HG03575 (cell line): ENCODE measurements around the gene MYO1D.
"Not testable (repeated sequence)": the region's sequence is repeated elsewhere in the genome, so short reads cannot be mapped to it uniquely, and the experiment has no call there.

Experiments
- ATAC-seq: cut with Tn5 transposase; IDR thresholded peaks from one replicate; pipeline ENCODE4 v1.9.1; 2021; ENCODE audit not compliant: unreplicated experiment, insufficient number of reproducible peaks, low FRiP score; ENCODE audit errors: extremely low read depth

MYO1D gene

GRCh38 chr17:32660496-32660985 lies 216.4 kb downstream of the MYO1D start:
- no peak for ATAC-seq

DNA sequence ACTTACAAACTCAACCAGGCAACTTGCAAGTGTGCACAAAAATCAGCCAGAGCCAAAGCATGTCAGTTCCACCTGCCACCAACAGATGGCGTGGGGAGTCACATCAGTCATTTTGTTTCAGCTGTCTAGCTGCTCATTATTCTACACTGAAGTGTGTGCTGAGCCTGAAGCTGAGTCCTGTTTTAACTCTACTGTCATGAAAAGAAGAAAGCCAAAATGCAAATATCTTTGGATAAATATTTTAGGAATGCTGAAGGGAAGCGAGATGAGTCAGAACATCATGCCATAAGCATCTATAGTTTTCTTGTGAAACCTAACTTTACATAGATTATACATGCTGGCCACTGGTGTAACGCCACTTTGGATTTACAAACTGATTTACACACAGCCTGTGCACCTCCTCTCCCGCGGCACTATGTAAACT lies 217.5 kb downstream of the MYO1D start:
- ATAC-seq, result no peak

- no peak for ATAC-seq
Measured at GRCh38 chr17:32658470-32659418, 218.2 kb downstream of the MYO1D start.

DNA sequence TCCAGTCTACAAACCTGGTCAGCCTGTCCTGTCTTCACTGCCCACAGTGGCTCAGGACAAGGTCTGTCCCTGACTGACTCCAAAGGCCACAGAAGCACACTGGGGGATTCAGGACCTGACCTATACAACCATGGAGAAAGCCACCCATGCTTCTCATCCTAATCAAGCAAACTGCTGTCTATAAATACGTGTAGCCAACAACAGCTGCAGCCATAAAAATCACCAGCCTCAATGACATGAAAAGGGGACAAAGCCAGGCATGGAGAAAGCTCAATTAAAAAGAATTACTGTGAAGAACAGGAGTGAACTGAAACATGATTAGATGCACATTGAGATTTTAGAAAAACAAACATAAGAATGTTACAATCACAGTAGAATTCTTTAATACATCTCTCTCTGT lies 220.0 kb downstream of the MYO1D start:
- ATAC-seq, result no peak

- ATAC-seq, result no peak
Measured at GRCh38 chr17:32654324-32654723, 222.6 kb downstream of the MYO1D start.

DNA sequence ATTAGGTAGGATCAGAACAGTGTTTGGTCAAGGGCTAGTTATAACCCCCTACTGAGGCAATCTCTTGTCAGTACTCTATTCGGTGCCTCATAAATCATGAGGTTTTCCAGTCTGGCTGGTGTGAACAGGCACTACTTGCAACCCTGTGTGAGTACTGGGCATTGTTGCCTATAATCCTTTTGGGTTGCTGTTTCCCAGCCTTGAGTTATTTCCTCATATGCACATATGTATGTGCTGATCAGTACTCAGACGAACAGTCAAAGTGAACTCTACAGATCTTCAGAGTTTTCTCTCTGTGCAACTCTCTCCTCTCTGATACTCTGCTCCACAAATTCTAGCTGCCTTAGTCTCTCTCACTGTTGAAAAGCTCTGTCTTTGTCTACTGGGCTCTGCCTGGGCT lies 225.8 kb downstream of the MYO1D start:
- no peak for ATAC-seq

DNA sequence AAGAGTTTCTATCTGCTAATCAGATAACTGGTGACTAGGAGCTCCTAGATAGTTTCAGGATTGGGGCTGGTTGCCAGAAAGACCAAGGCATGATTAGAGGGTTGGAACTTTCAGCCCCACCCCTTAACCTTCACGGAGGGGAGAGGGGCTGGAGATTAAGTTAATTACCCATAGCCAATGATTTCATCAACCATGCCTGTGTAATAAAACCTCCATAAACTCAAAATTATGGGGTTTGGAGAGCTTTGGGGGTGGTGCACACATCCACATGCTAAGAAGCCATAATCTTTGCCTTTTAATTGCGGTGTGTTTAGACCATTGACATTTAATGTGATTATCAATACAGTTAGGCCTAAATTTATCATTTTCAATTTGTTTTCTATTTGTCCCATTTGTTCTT lies 228.5 kb downstream of the MYO1D start:
- no peak for ATAC-seq

- no peak for ATAC-seq
Measured at GRCh38 chr17:32646941-32647340, 230.0 kb downstream of the MYO1D start.

DNA sequence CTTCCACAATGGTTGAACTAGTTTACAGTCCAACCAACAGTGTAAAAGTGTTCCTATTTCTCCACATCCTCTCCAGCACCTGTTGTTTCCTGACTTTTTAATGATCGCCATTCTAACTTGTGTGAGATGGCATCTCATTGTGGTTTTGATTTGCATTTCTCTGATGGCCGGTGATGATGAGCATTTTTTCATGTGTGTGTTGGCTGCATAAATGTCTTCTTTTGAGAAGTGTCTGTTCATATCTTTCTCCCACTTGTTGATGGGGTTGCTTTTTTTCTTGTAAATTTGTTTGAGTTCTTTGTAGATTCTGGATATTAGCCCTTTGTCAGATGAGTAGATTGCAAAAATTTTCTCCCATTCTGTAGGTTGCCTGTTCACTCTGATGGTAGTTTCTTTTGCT lies 235.4 kb downstream of the MYO1D start:
- not testable (repeated sequence) for ATAC-seq

- no peak for ATAC-seq
Measured at GRCh38 chr17:32636598-32637218, 240.2 kb downstream of the MYO1D start.

DNA sequence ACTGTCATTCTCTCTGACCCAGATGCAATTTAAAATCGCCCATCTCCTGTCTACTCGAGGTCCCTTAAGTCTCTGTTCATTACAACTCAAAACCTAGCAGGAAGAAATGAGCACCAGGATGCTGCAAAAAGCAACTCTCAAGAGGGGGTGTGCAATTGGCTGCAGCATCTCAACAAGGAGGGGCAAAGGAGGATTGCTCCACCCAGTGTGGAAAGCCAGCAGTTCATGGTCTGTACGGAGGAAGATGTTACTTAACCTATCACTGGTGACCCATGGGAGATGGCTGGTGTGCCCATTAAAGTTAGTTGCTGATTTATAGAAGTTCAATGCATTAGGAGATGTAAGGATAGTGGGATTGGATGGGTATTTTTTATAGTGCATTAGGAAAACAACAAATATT lies 242.8 kb downstream of the MYO1D start:
- no peak for ATAC-seq

DNA sequence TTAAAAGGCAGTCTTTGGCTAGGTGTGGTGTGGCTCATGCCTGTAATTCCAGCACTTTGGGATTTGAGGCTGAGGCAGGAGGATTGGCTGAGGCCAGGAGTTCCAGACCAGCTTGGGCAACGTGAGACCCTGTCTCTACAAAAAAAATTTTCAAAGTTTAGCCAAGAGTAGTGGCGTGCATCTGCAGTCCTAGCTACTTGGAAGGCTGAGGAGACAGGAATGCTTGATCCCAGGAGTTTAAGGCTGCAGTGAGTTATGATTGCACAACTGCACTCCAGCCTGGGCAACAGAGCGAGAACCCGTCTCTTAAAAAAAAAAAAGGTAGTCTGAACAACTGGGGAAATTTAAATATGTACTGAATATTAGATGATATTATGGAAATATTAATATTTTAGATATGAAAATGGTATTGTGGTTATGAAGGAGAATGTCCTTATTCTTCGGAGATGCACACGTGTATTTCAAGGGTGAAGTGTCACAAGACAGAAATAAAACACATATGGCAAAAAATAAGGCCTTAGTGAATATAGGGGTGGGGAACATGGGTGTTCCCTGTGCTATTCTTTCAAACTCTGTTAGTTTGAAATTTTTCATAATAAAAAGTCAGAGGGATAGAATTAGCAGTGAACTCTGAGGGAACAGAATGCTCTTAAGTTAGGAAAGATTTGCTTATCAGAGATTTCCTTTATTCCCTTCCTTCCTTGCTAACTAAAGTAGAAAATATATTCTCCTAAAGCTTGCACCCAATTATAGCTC lies 245.4 kb downstream of the MYO1D start:
- ATAC-seq, result no peak

DNA sequence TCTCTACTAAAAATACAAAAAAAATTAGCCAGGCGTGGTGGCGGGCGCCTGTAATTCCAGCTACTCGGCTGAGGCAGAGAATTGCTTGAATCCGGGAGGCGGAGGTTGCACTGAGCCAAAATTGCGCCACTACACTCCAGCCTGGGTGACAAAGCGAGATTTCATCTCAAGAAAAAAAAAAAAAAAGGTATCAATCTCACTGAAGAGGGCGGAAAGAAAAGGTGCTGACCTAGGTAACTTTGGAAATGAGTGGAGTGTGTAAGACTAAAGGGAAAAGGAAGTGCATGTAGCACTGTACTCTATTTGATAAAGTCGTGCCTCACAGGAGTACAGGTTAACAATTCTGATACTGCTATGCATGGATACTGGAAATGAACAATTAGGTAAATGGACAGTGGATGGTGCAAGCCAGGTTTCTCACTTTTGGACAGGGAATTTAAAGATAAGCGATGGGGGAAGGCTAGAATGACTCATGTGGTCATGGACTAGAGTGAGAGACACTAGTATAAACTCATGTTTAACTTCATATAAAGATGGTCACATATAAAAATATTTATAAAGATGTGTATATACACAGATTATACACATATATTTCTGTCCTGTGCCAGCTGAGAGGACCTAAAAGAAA lies 247.2 kb downstream of the MYO1D start:
- ATAC-seq, result no peak

DNA sequence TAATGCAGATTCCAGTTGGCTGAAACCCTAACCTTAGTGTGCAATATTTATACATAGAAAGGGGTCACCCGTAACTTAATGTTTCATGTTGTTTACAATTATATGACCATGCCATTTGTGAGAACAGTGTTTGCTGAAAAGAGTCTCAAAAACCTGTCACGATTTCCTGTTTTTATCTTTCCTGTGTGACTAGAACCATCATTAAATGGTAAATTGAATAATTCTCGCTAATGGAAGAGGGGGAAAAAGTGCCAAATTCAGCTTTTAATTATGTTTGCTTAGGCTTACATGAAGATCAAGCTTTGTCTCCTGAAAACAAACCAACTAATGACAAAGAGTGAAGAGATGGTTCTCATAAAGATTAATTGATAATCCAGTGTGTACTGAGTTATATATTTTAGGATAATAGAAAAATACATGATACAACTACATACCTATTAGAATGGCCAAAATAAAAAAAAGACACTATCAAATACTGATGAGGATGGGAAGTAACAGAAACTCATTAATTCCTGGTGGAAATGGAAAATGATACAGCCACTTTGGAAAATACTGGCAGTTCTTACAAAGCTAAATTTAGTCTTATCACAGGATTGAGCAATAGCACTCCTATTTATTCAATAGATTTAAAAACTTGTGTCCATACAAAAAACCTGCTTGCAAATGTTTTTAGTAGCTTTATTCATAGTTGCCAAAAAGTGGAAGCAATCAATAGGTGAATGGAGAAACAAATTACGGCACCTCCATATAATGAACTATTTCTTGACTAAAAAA lies 248.5 kb downstream of the MYO1D start:
- no peak for ATAC-seq

DNA sequence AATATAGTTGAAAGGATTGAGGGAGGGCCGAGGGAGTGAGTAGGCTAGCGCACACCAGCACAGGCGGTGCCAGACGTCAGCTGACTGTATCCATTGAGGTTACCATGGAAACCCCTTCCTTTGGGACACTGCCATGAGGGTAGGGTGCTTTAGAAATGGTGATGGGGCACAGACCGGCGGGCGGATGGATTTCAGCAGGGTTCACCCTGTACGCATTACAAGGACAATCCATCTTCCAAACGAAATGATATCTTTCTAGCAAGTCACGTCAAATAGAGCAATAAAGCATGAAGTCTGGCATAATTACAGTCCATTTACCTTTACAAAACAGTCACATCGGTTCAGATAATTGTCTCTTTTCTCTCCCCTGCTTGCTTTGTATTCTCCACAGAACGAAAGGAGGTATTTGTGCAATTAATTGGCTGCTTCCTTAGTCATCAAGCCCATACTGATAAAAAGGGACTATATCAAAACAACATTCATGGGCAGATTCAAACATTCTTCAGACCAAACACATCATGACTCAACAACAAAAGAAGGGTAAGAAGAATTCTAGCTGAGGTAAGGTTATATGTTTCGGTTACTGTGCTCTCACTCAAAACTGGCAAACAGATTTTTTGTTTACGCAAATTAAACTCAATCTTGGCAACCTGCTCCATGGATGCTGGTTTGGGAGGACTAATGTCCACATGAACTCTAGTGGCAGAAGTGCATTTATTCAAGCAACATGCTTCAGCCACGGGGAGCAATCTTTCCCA lies 249.5 kb downstream of the MYO1D start:
- no peak for ATAC-seq

DNA sequence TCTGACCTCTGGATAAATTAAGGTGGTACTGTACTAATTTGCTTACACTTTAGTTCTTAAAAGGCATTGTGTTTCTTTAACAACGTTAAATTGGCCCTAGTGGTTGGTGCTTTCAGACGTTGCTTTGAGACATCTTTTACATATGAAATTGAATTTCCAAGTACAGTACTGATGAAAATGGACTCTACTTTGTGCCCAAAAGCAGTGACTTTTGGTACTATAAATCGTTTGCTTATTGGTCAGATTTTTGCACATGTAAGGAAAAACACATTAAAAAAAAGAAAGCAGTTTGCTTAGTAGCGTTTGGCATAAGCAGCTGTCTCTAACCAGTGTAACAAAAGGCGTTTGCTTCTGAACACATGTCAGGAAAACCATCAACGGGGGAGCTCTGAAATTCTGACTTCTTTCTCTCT lies 250.5 kb downstream of the MYO1D start:
- no peak for ATAC-seq

- no peak for ATAC-seq
Measured at GRCh38 chr17:32625971-32626370, 251.0 kb downstream of the MYO1D start.

- ATAC-seq, result no peak
Measured at GRCh38 chr17:32623196-32623595, 253.7 kb downstream of the MYO1D start.
